Measurements from ENCODE around the gene BTNL9. TPM values are rescaled to one million over a fixed set of nuclear protein-coding genes. Genes with fewer than 3 reads are reported as not detected.
A peak's percentile ranks its signal among the peaks of the same experiment; 100 is the strongest.

The BTNL9 gene
- total and polyA plus RNA-seq, 11 donors = 28.6 to 88.2 (median 34.9) TPM

GRCh38 chr5:181024245-181025064 is 15.6 kb upstream of the BTNL9 start:
- Histone ChIP-seq H3K27ac (no peak overlapping the region), H3K4me3 (no peak overlapping the region), H3K27me3 (peaks cover 0 to 3% (median 0%) of the 10 kb centered on the region in 9 donors), H3K36me3 (no peaks in the 10 kb centered on the region), H3K4me1 (no peaks in the 10 kb centered on the region), H3K9me3 (peaks cover 0 to 40% (median 21%) of the 10 kb centered on the region in 12 donors)
- WGBS, 4 donors = 51 to 62% (median 59%) methylated on average over 1 of the region's 1 CpG
- ATAC-seq (no peak), DNase-seq (no peak)
- TF ChIP-seq CTCF (IDR thresholded peaks at IDR 0.05) (no peak), POLR2A (IDR thresholded peaks at IDR 0.05) (no peak)
- intact Hi-C loops (cut with DNase I) = no loop called here

GRCh38 chr5:181027452-181028031 is 12.5 kb upstream of the BTNL9 start:
- DNase-seq = no peak
- ATAC-seq = no peak
- no peak for TF ChIP-seq POLR2A (IDR thresholded peaks at IDR 0.05)
- no peak for TF ChIP-seq CTCF (IDR thresholded peaks at IDR 0.05)
- Histone ChIP-seq H3K27me3 (peaks cover 0 to 3% (median 0%) of the 10 kb centered on the region in 9 donors), H3K36me3 (no peaks in the 10 kb centered on the region), H3K27ac (peak overlapping the region in 3 of 12 donors; percentile 25 to 29 (median 29)), H3K4me3 (peak overlapping the region in 4 of 12 donors; percentile 5 to 24 (median 13)), H3K9me3 (peaks cover 0 to 35% (median 8%) of the 10 kb centered on the region in 12 donors), H3K4me1 (no peaks in the 10 kb centered on the region)
- intact Hi-C loops (cut with DNase I) = no loop called here
- 75 to 84% (median 83%) methylated on average over 11 of the region's 11 CpGs for WGBS, 4 donors

GRCh38 chr5:181028032-181028819 is 11.8 kb upstream of the BTNL9 start:
- peaks cover 0 to 3% (median 0%) of the 10 kb centered on the region in 9 donors for H3K27me3 ChIP-seq
- ATAC-seq = peak in 2 of 4 donors; percentile 61 to 78
- H3K9me3 ChIP-seq = peaks cover 0 to 28% (median 5%) of the 10 kb centered on the region in 12 donors
- intact Hi-C loops (cut with DNase I) = no loop called here
- no peaks in the 10 kb centered on the region for H3K36me3 ChIP-seq
- no peaks in the 10 kb centered on the region for H3K4me1 ChIP-seq
- TF ChIP-seq POLR2A (IDR thresholded peaks at IDR 0.05) (no peak), CTCF (IDR thresholded peaks at IDR 0.05) (no peak)
- peak overlapping the region in 4 of 12 donors; percentile 5 to 24 (median 13) for H3K4me3 ChIP-seq
- DNase-seq = no peak
- H3K27ac ChIP-seq = peak overlapping the region in 2 of 12 donors; percentile 29
- WGBS, 4 donors = 75 to 84% (median 79%) methylated on average over 25 to 26 of the region's 26 CpGs

Data from heart left ventricle (tissue), 16 donors.